Liver (tissue), 9 donors: Measurements from ENCODE around the gene SMOC1. TPM values are rescaled to one million over a fixed set of nuclear protein-coding genes. Genes with fewer than 3 reads are reported as not detected.
A peak's percentile ranks its signal among the peaks of the same experiment; 100 is the strongest.

Source experiments
- DNase-seq: peaks from one replicate; pipeline ENCODE4 v3.0.0-alpha.2; 2017; ENCODE audit warnings: low spot score
- H3K27ac ChIP-seq, 2 donors: one replicate each; pipeline ENCODE4 v1.7.0; 2013; ENCODE audit warnings: inconsistent platforms in 2 of 2, low read length in 2 of 2, control low read depth in 1 of 2, low read depth in 1 of 2, mild to moderate bottlenecking in 1 of 2
- H3K27me3 ChIP-seq, 4 donors: one replicate each; pipeline versions ENCODE4 v1.6.1 to v1.7.0; 2013; ENCODE audit warnings: low read length in 3 of 4, inconsistent platforms in 1 of 4, mild to moderate bottlenecking in 1 of 4, moderate library complexity in 1 of 4; ENCODE audit not compliant: control insufficient read depth in 4 of 4, insufficient read depth in 4 of 4
- H3K36me3 ChIP-seq, 4 donors: one replicate each; pipeline versions ENCODE4 v1.6.1 to v1.7.0; 2013; ENCODE audit warnings: low read length in 3 of 4, mild to moderate bottlenecking in 3 of 4, low read depth in 1 of 4, moderate library complexity in 1 of 4; ENCODE audit not compliant: control insufficient read depth in 4 of 4, insufficient read depth in 3 of 4
- H3K4me1 ChIP-seq, 4 donors: one replicate each; pipeline versions ENCODE4 v1.6.1 to v1.7.0; 2013; ENCODE audit warnings: low read length in 3 of 4, mild to moderate bottlenecking in 3 of 4, moderate library complexity in 1 of 4; ENCODE audit not compliant: control insufficient read depth in 4 of 4, insufficient read depth in 4 of 4
- H3K4me3 ChIP-seq, 3 donors: one replicate each; pipeline versions ENCODE4 v1.6.1 to v1.7.0; 2013; ENCODE audit warnings: low read length in 3 of 3, control low read depth in 1 of 3, low read depth in 1 of 3, mild to moderate bottlenecking in 1 of 3
- H3K9ac ChIP-seq, 2 donors: one replicate each; pipeline ENCODE4 v1.7.0; 2013; ENCODE audit warnings: low read length in 2 of 2, mild to moderate bottlenecking in 2 of 2, moderate library complexity in 2 of 2, control low read depth in 1 of 2, low read depth in 1 of 2
- H3K9me3 ChIP-seq, 4 donors: one replicate each; pipeline versions ENCODE4 v1.6.1 to v1.7.0; 2013; ENCODE audit warnings: low read length in 3 of 4; ENCODE audit not compliant: control insufficient read depth in 4 of 4
- ATF3 ChIP-seq: IDR thresholded peaks from 2 replicates; pipeline ENCODE4 v1.6.1; 2016; ENCODE audit warnings: antibody characterized with exemption
- CTCF ChIP-seq: fragments of 150-350 bp; IDR thresholded peaks from 2 replicates; pipeline ENCODE4 v1.5.1; 2017; ENCODE audit warnings: improper control_type of control experiment, low read depth, low read length; ENCODE audit not compliant: missing input control
- EGR1 ChIP-seq, 2 donors: IDR thresholded peaks; 2 replicates each; pipeline ENCODE4 v1.6.1; 2016 to 2018; ENCODE audit warnings: antibody characterized with exemption in 2 of 2, low read depth in 2 of 2
- FOXA2 ChIP-seq: IDR thresholded peaks from 2 replicates; pipeline ENCODE4 v1.6.1; 2016; ENCODE audit warnings: antibody characterized with exemption
- GABPA ChIP-seq, 2 donors: IDR thresholded peaks in 1 of 2; conservative IDR thresholded peaks in 1 of 2; 2 replicates each; pipeline ENCODE4 v1.6.1; 2016; ENCODE audit warnings: antibody characterized with exemption in 2 of 2, mild to moderate bottlenecking in 1 of 2, moderate library complexity in 1 of 2
- HNF4A ChIP-seq, 2 donors: conservative IDR thresholded peaks; 2 replicates each; pipeline ENCODE4 v1.6.1; 2016; ENCODE audit warnings: antibody characterized with exemption in 2 of 2, mild to moderate bottlenecking in 2 of 2
- HNF4G ChIP-seq: IDR thresholded peaks from 2 replicates; pipeline ENCODE4 v1.6.1; 2016; ENCODE audit warnings: antibody characterized with exemption
- JUND ChIP-seq, 2 donors: IDR thresholded peaks; 2 replicates each; pipeline ENCODE4 v1.6.1; 2016; ENCODE audit warnings: antibody characterized with exemption in 2 of 2
- MAX ChIP-seq: IDR thresholded peaks from 2 replicates; pipeline ENCODE4 v1.6.1; 2016; ENCODE audit warnings: antibody characterized with exemption
- NR2F2 ChIP-seq: IDR thresholded peaks from 2 replicates; pipeline ENCODE4 v1.6.1; 2016; ENCODE audit warnings: antibody characterized with exemption
- RAD21 ChIP-seq, 2 donors: IDR thresholded peaks; 2 replicates each; pipeline ENCODE4 v1.6.1; 2016; ENCODE audit warnings: antibody characterized with exemption in 2 of 2, mild to moderate bottlenecking in 2 of 2
- SP1 ChIP-seq: IDR thresholded peaks from 2 replicates; pipeline ENCODE4 v1.6.1; 2018; ENCODE audit warnings: antibody characterized with exemption, mild to moderate bottlenecking
- TAF1 ChIP-seq: conservative IDR thresholded peaks from 2 replicates; pipeline ENCODE4 v1.6.1; 2016; ENCODE audit warnings: antibody characterized with exemption, mild to moderate bottlenecking
- ZBTB33 ChIP-seq: IDR thresholded peaks from 2 replicates; pipeline ENCODE4 v1.6.1; 2016; ENCODE audit warnings: antibody characterized with exemption
- WGBS: extraction: QIAGEN DNeasy Blood & Tissue Kit; methylation state at CpG from one replicate; pipeline ENCODE4 v1.1.7; 2013; 5-methylcytosine and 5-hydroxymethylcytosine counted together
- polyA plus RNA-seq, 2 donors: library from polyadenylated mRNA; stranded (reverse) in 1 of 2; unstranded in 1 of 2; fragments of 200-250 nt in 1 of 2; fragments of >200 nt in 1 of 2; fragmentation: Nextera tagmentation in 1 of 2; extraction: Ambion mirVana in 1 of 2; gene quantifications; one replicate each; pipeline versions ENCODE4 v1.2.1 to v1.2.3, GENCODE V29; 2013 to 2015
- total RNA-seq, 2 donors: library from RNA; depleted of rRNA; stranded (reverse); fragments of >200 nt; gene quantifications; one replicate each; pipeline ENCODE4 v1.2.3, GENCODE V29; 2014
- donor health status: healthy.
- donor health status: healthy.
- donor health status: healthy.
- donor health status: healthy.
- donor health status: healthy.

SMOC1 gene
- total and polyA plus RNA-seq, 4 donors, result 11.2 to 43.7 (median 27.4) TPM

GRCh38 chr14:70067810-70068209, 188.6 kb downstream of the SMOC1 start (continued):
- TF ChIP-seq MAX, result no peak
- no peak for TF ChIP-seq EGR1 (IDR thresholded peaks at IDR 0.05; ENCODE audit: low read depth in 2 of 2)
- no peak for TF ChIP-seq JUND (IDR thresholded peaks at IDR 0.05)
- no peak for TF ChIP-seq CTCF
- TF ChIP-seq GABPA (IDR thresholded peaks at IDR 0.05 in 1 of 2, conservative IDR thresholded peaks at IDR 0.05 in 1 of 2), result no peak
- TF ChIP-seq HNF4G, result no peak
- no peak for TF ChIP-seq TAF1

- Histone ChIP-seq H3K36me3 (no peaks in the 10 kb centered on the region), H3K27ac (no peak overlapping the region), H3K27me3 (no peaks in the 10 kb centered on the region), H3K9me3 (no peaks in the 10 kb centered on the region), H3K4me1 (no peaks in the 10 kb centered on the region), H3K4me3 (no peak overlapping the region), H3K9ac (no peak overlapping the region)
- 85% methylated on average over 5 of the region's 5 CpGs for WGBS
- TF ChIP-seq RAD21 (IDR thresholded peaks at IDR 0.05), result no peak
- no peak for TF ChIP-seq SP1
- DNase-seq, result no peak
Observed at GRCh38 chr14:70069186-70069585, 190.0 kb downstream of the SMOC1 start.

- H3K9ac ChIP-seq, result no peak overlapping the region
- DNase-seq, result peak; percentile 73
- no peaks in the 10 kb centered on the region for H3K4me1 ChIP-seq
- TF ChIP-seq GABPA (IDR thresholded peaks at IDR 0.05 in 1 of 2, conservative IDR thresholded peaks at IDR 0.05 in 1 of 2) (no peak), RAD21 (IDR thresholded peaks at IDR 0.05) (peak; percentile 95 to 96), CTCF (peak; percentile 95)
- no peak overlapping the region for H3K27ac ChIP-seq
- 55% methylated on average over 3 of the region's 3 CpGs for WGBS
- no peak overlapping the region for H3K4me3 ChIP-seq
- H3K27me3 ChIP-seq, result no peaks in the 10 kb centered on the region
- no peaks in the 10 kb centered on the region for H3K36me3 ChIP-seq
- no peaks in the 10 kb centered on the region for H3K9me3 ChIP-seq
Observed at GRCh38 chr14:70073924-70074566, 194.8 kb downstream of the SMOC1 start.

GRCh38 chr14:70077005-70077404, 197.8 kb downstream of the SMOC1 start:
- no peaks in the 10 kb centered on the region for H3K27me3 ChIP-seq
- DNase-seq, result no peak
- 91% methylated on average over 3 of the region's 3 CpGs for WGBS
- H3K9me3 ChIP-seq, result no peaks in the 10 kb centered on the region
- no peaks in the 10 kb centered on the region for H3K36me3 ChIP-seq
- TF ChIP-seq ATF3, result no peak
- TF ChIP-seq HNF4A (conservative IDR thresholded peaks at IDR 0.05), result no peak
- TF ChIP-seq TAF1, result no peak
- no peak for TF ChIP-seq MAX
- TF ChIP-seq SP1, result no peak
- TF ChIP-seq FOXA2, result no peak
- no peak for TF ChIP-seq ZBTB33
- no peak for TF ChIP-seq NR2F2
- no peak for TF ChIP-seq HNF4G
- TF ChIP-seq CTCF, result no peak
- TF ChIP-seq RAD21 (IDR thresholded peaks at IDR 0.05), result no peak
- no peaks in the 10 kb centered on the region for H3K4me1 ChIP-seq
- H3K4me3 ChIP-seq, result no peak overlapping the region
- no peak overlapping the region for H3K27ac ChIP-seq
- no peak overlapping the region for H3K9ac ChIP-seq
